Panc1 (cell line): Measurements from ENCODE around the gene ASCC2. TPM values are rescaled to one million over a fixed set of nuclear protein-coding genes. Genes with fewer than 3 reads are reported as not detected.

Source experiments
- ATAC-seq: fragments of 200-7000 bp; cut with Tn5 transposase; 2 replicates; pipeline ENCODE4 v1.9.1; 2020; ENCODE audit warnings: mild to moderate bottlenecking, moderate library complexity
- BruUV-seq: library from RNA; stranded (reverse); fragments of 400-500 nt; replicated peaks from 2 replicates; lab custom pipeline; 2021; lab: Mats Ljungman, UMichigan
- CTCF ChIA-PET: fragments of 300-600 bp; sonication (Branson Sonifier 250); formaldehyde crosslinking; loops from one replicate; lab custom pipeline; 2022; ENCODE audit warnings: antibody characterized with exemption; lab: Charles Lee
- POLR2A ChIA-PET: fragments of 300-600 bp; sonication (Branson Sonifier 250); formaldehyde crosslinking; loops from one replicate; lab custom pipeline; 2022; ENCODE audit warnings: antibody characterized with exemption; lab: Charles Lee
- DNase-seq: peaks from one replicate; pipeline ENCODE4 v3.0.0-alpha.2; 2010; ENCODE audit warnings: low read depth, low spot score
- H3K27ac ChIP-seq: 2 replicates; pipeline ENCODE4 v1.5.1; 2011; ENCODE audit warnings: mild to moderate bottlenecking, low read length, inconsistent platforms
- H3K27me3 ChIP-seq: fragments of 200-500 bp; sonication (Bioruptor generic); 2 replicates; pipeline ENCODE4 v1.6.0; 2014; ENCODE audit warnings: low read length, inconsistent platforms; ENCODE audit not compliant: control insufficient read depth, insufficient read depth
- H3K36me3 ChIP-seq: fragments of 200-500 bp; sonication (Bioruptor generic); 2 replicates; pipeline ENCODE4 v1.5.1; 2014; ENCODE audit warnings: inconsistent platforms, mild to moderate bottlenecking, low read length, moderate library complexity; ENCODE audit not compliant: control insufficient read depth, insufficient read depth
- H3K4me1 ChIP-seq: 2 replicates; pipeline ENCODE4 v1.5.1; 2011; ENCODE audit warnings: inconsistent platforms, mild to moderate bottlenecking, low read length, moderate library complexity; ENCODE audit not compliant: control insufficient read depth, insufficient read depth
- H3K4me3 ChIP-seq, 2 experiments: 2 replicates each; pipeline ENCODE4 v1.5.1; 2011 to 2012; ENCODE audit warnings: low read depth in 2 of 2, low read length in 2 of 2, mild to moderate bottlenecking in 2 of 2, inconsistent platforms in 1 of 2, moderate library complexity in 1 of 2
- H3K9me3 ChIP-seq: fragments of 200-500 bp; sonication (Bioruptor generic); 2 replicates; pipeline ENCODE4 v1.5.1; 2014; ENCODE audit warnings: low read depth, mild to moderate bottlenecking, inconsistent platforms, low read length, moderate library complexity; ENCODE audit not compliant: control insufficient read depth, insufficient read depth
- POLR2AphosphoS5 ChIP-seq: IDR thresholded peaks from 2 replicates; pipeline ENCODE4 v1.6.1; 2012; ENCODE audit warnings: mild to moderate bottlenecking, low read depth, low read length, moderate library complexity
- SIN3A ChIP-seq: IDR thresholded peaks from 2 replicates; pipeline ENCODE4 v1.6.1; 2012; ENCODE audit warnings: low read depth, mild to moderate bottlenecking, low read length, moderate library complexity, borderline replicate concordance; ENCODE audit not compliant: insufficient read depth
- TCF7L2 ChIP-seq: IDR thresholded peaks from 2 replicates; pipeline ENCODE4 v1.6.1; 2011; ENCODE audit warnings: mild to moderate bottlenecking, low read depth, low read length, inconsistent platforms
- in situ Hi-C: cut with HindIII; loops from 2 replicates; pipeline ENCODE4 v1.10.0; 2016; ENCODE audit warnings: low sequenced_read_pairs, low pct_unique_long_range_greater_than_20kb
- intact Hi-C: fragments of 100-400 bp; cut with micrococcal nuclease; formaldehyde crosslinking; loops from one replicate; pipeline ENCODE4 v1.10.0; 2022; ENCODE audit not compliant: unreplicated experiment
- total RNA-seq: library from RNA; stranded (reverse); gene quantifications from one replicate; pipeline ENCODE4 v1.2.1, GENCODE V29; 2021; ENCODE audit not compliant: unreplicated experiment
- TF ChIP-seq, protein P1 (sequence below), 2 experiments: IDR thresholded peaks; 2 replicates each; pipeline ENCODE4 v1.6.1; 2011 to 2012; ENCODE audit warnings: low read depth in 2 of 2, control low read depth in 1 of 2, low read length in 1 of 2, mild to moderate bottlenecking in 1 of 2, moderate library complexity in 1 of 2; ENCODE audit not compliant: insufficient read depth in 1 of 2
- TF ChIP-seq, protein P2 (sequence below): fragments of 450-650 bp; IDR thresholded peaks from 2 replicates; pipeline ENCODE4 v1.5.1; 2017; ENCODE audit warnings: mild to moderate bottlenecking

The ASCC2 gene
- total RNA-seq, 1 experiment from 2014 or later = 52.0 TPM

DNA sequence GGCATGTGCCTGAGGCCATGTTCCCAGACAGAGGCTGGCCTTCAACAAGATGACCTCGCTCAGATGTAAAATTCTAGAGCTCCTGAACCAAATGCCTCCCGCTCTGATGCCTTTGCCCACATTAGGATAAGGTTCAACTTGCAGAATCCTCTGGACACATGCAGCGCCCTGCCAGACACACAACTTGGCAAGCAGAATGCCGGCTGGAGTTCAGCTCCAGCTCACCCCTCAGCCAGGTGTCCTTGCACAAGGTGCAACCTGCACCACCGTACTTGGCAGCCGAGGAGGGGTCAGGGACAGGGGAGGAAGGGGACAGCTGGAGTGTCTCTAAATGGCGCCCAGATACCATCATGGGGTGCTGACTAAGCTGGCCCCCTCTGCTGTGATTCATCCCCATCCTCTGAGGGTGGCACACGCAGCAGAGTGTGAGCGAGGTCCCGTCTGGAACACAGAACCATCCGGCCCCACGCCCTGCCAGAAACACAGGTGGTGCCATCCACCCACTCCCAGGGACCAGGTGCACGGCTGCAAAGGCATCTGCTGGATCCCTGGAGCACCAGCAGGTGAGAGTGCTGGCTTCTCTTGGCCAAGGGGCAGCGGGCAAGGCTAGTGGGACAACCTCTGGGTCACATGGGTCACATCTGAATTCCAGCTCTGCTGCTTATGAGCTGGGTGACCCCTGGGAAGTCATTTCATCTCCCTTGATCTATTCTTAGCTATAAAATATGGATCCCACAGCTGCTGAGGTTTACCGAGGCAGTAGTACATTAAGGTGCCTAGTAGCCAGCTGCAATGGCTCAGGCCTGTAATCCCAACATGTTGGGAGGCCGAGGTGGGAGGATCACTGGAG is 84.0 kb downstream of the ASCC2 start:
- H3K27ac ChIP-seq = no peak overlapping the region
- no peaks in the 10 kb centered on the region for H3K4me1 ChIP-seq
- DNase-seq = no peak
- H3K4me3 ChIP-seq = no peak overlapping the region
- H3K36me3 ChIP-seq = no peaks in the 10 kb centered on the region
- BruUV-seq = no TSS peak
- ATAC-seq = no peak
- no peaks in the 10 kb centered on the region for H3K9me3 ChIP-seq
- POLR2A ChIA-PET = no interaction called here
- intact Hi-C loops (no loop called here), in situ Hi-C loops (no loop called here)
- H3K27me3 ChIP-seq = no peaks in the 10 kb centered on the region
- no peak for TF ChIP-seq SIN3A
- TF ChIP-seq TCF7L2 = no peak
- no peak for TF ChIP-seq POLR2AphosphoS5
- TF ChIP-seq, protein P1, sequence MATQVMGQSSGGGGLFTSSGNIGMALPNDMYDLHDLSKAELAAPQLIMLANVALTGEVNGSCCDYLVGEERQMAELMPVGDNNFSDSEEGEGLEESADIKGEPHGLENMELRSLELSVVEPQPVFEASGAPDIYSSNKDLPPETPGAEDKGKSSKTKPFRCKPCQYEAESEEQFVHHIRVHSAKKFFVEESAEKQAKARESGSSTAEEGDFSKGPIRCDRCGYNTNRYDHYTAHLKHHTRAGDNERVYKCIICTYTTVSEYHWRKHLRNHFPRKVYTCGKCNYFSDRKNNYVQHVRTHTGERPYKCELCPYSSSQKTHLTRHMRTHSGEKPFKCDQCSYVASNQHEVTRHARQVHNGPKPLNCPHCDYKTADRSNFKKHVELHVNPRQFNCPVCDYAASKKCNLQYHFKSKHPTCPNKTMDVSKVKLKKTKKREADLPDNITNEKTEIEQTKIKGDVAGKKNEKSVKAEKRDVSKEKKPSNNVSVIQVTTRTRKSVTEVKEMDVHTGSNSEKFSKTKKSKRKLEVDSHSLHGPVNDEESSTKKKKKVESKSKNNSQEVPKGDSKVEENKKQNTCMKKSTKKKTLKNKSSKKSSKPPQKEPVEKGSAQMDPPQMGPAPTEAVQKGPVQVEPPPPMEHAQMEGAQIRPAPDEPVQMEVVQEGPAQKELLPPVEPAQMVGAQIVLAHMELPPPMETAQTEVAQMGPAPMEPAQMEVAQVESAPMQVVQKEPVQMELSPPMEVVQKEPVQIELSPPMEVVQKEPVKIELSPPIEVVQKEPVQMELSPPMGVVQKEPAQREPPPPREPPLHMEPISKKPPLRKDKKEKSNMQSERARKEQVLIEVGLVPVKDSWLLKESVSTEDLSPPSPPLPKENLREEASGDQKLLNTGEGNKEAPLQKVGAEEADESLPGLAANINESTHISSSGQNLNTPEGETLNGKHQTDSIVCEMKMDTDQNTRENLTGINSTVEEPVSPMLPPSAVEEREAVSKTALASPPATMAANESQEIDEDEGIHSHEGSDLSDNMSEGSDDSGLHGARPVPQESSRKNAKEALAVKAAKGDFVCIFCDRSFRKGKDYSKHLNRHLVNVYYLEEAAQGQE (IDR thresholded peaks at IDR 0.05; ENCODE audit: insufficient read depth in 1 of 2, low read depth in 2 of 2, low read length in 1 of 2) = no peak
- TF ChIP-seq, protein P2, sequence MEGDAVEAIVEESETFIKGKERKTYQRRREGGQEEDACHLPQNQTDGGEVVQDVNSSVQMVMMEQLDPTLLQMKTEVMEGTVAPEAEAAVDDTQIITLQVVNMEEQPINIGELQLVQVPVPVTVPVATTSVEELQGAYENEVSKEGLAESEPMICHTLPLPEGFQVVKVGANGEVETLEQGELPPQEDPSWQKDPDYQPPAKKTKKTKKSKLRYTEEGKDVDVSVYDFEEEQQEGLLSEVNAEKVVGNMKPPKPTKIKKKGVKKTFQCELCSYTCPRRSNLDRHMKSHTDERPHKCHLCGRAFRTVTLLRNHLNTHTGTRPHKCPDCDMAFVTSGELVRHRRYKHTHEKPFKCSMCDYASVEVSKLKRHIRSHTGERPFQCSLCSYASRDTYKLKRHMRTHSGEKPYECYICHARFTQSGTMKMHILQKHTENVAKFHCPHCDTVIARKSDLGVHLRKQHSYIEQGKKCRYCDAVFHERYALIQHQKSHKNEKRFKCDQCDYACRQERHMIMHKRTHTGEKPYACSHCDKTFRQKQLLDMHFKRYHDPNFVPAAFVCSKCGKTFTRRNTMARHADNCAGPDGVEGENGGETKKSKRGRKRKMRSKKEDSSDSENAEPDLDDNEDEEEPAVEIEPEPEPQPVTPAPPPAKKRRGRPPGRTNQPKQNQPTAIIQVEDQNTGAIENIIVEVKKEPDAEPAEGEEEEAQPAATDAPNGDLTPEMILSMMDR = no peak
- CTCF ChIA-PET = no interaction called here

DNA sequence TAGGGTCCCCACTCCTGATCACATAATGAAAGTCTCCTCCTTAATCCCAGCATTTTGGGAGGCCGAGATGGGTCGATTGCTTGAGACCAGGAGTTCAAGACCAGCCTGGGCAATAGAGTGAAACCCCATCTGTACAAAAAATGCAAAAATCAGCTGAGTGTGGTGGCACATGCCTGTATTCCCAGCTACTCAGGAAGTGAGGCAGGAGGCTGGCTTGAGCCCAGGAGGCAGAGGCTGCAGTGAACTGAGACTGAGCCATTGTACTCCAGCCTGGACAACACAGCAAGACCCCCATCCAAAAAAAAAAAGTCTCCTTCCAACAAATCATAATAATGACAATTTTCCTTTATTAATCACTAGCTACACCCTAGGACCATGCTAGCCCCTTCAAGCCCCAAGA is 86.4 kb downstream of the ASCC2 start:
- POLR2A ChIA-PET = no interaction called here
- H3K9me3 ChIP-seq = no peaks in the 10 kb centered on the region
- H3K27ac ChIP-seq = no peak overlapping the region
- no peaks in the 10 kb centered on the region for H3K27me3 ChIP-seq
- no peak for ATAC-seq
- H3K4me1 ChIP-seq = no peaks in the 10 kb centered on the region
- BruUV-seq = no TSS peak
- CTCF ChIA-PET = no interaction called here
- no peak overlapping the region for H3K4me3 ChIP-seq
- TF ChIP-seq TCF7L2 (no peak), SIN3A (no peak), POLR2AphosphoS5 (no peak)
- TF ChIP-seq, protein P1 (IDR thresholded peaks at IDR 0.05; ENCODE audit: insufficient read depth in 1 of 2, low read depth in 2 of 2, low read length in 1 of 2) = no peak
- TF ChIP-seq, protein P2 = no peak
- in situ Hi-C loops = no loop called here
- no peaks in the 10 kb centered on the region for H3K36me3 ChIP-seq
- intact Hi-C loops = no loop called here
- DNase-seq = no peak
